HepG2 (cell line): ENCODE measurements around the gene TLR6. TPM values are rescaled to one million over a fixed set of nuclear protein-coding genes. Genes with fewer than 3 reads are reported as not detected.
A peak's percentile ranks its signal among the peaks of the same experiment; 100 is the strongest.

ENCODE experiments used
- ATAC-seq: fragments of 200-7000 bp; cut with Tn5 transposase; 3 replicates; pipeline ENCODE4 v1.9.1; 2020; ENCODE audit warnings: mild to moderate bottlenecking, moderate library complexity
- BruUV-seq: library from RNA; stranded (reverse); fragments of 400-500 nt; replicated peaks from 2 replicates; lab custom pipeline; 2021; lab: Mats Ljungman, UMichigan
- CTCF ChIA-PET: fragments of 300-600 bp; formaldehyde crosslinking; extraction: SDS; loops from one replicate; lab custom pipeline; 2021; ENCODE audit warnings: low total read pairs, inconsistent platforms, low intra/inter-chr PET ratio; lab: Yijun Ruan, JAX
- POLR2A ChIA-PET: fragments of 350-600 bp; sonication (Branson Sonifier 250); formaldehyde crosslinking; loops from one replicate; lab custom pipeline; 2020; ENCODE audit warnings: antibody characterized with exemption, inconsistent platforms; lab: Yijun Ruan, JAX
- DNase-seq: peaks from one replicate; pipeline ENCODE4 v3.0.0-alpha.2; 2015; ENCODE audit warnings: low spot score
- FAIRE-seq: peaks from 3 replicates; lab custom pipeline; 2011; peaks lifted over from hg19 to GRCh38; lab: Jason Lieb, UNC
- H2AFZ ChIP-seq: one replicate; pipeline ENCODE4 v1.6.1; 2011; ENCODE audit warnings: low read length, inconsistent platforms
- H3K27ac ChIP-seq: fragments of 300-600 bp; 3 replicates; pipeline ENCODE4 v1.8.0; 2011; ENCODE audit warnings: mixed run types, mild to moderate bottlenecking, mixed read lengths, low read length, inconsistent platforms; ENCODE audit not compliant: insufficient read depth; ENCODE audit errors: extremely low read length
- H3K27me3 ChIP-seq, 2 experiments: fragments of 200-600 bp in 1 of 2; 2 replicates in 1 of 2; 3 replicates in 1 of 2; pipeline versions ENCODE4 v1.6.0 to v1.8.0; 2011; ENCODE audit warnings: low read length in 2 of 2, mild to moderate bottlenecking in 2 of 2, moderate library complexity in 2 of 2, inconsistent platforms in 1 of 2; ENCODE audit not compliant: insufficient read depth in 2 of 2, control insufficient read depth in 1 of 2
- H3K36me3 ChIP-seq, 2 experiments: fragments of 200-600 bp in 1 of 2; replicated peaks in 1 of 2; 2 replicates in 1 of 2; 3 replicates in 1 of 2; pipeline versions ENCODE4 v1.5.1 to v1.8.0; 2011; ENCODE audit warnings: low read length in 2 of 2, inconsistent platforms in 1 of 2; ENCODE audit not compliant: insufficient read depth in 2 of 2, control insufficient read depth in 1 of 2
- H3K4me1 ChIP-seq: 2 replicates; pipeline ENCODE4 v1.5.1; 2012; ENCODE audit warnings: low read length, inconsistent platforms; ENCODE audit not compliant: insufficient read depth
- H3K4me2 ChIP-seq: 2 replicates; pipeline ENCODE4 v1.6.0; 2011; ENCODE audit warnings: low read depth, low read length, inconsistent platforms
- H3K4me3 ChIP-seq, 3 experiments: fragments of 200-600 bp in 1 of 3; sonication (generic), shearing (Covaris generic) in 1 of 3; replicated peaks in 1 of 3; 2 replicates each; pipeline ENCODE4 v1.5.1; 2011 to 2016; ENCODE audit warnings: low read length in 3 of 3, inconsistent platforms in 2 of 3, low read depth in 2 of 3, mild to moderate bottlenecking in 2 of 3, control low read depth in 1 of 3, mixed read lengths in 1 of 3; ENCODE audit not compliant: insufficient read depth in 1 of 3
- H3K79me2 ChIP-seq: one replicate; pipeline ENCODE4 v1.6.1; 2011; ENCODE audit warnings: low read length, inconsistent platforms; ENCODE audit not compliant: insufficient read depth
- H3K9ac ChIP-seq: 2 replicates; pipeline ENCODE4 v1.6.0; 2011; ENCODE audit warnings: mild to moderate bottlenecking, low read depth, low read length, inconsistent platforms; ENCODE audit not compliant: insufficient read depth
- H3K9me3 ChIP-seq: 2 replicates; pipeline ENCODE4 v1.5.1; 2012; ENCODE audit warnings: mild to moderate bottlenecking, low read length
- H4K20me1 ChIP-seq: 2 replicates; pipeline ENCODE4 v1.6.0; 2011; ENCODE audit warnings: inconsistent platforms, mild to moderate bottlenecking, low read length, moderate library complexity; ENCODE audit not compliant: insufficient read depth
- ATAD3A ChIP-seq: sonication (generic); formaldehyde crosslinking; IDR thresholded peaks from 2 replicates; pipeline ENCODE4 v1.4.0; 2020; ENCODE audit warnings: missing genetic modification reagents
- CTCF ChIP-seq: sonication (generic); formaldehyde crosslinking; IDR thresholded peaks from 2 replicates; pipeline ENCODE4 v1.5.0; 2020; ENCODE audit warnings: mild to moderate bottlenecking, missing genetic modification reagents, moderate library complexity
- ESRRA ChIP-seq: sonication (generic); formaldehyde crosslinking; IDR thresholded peaks from 2 replicates; pipeline ENCODE4 v1.5.1; 2020; ENCODE audit warnings: mild to moderate bottlenecking, low read depth, missing genetic modification reagents
- GATAD1 ChIP-seq: IDR thresholded peaks from 2 replicates; pipeline ENCODE4 v1.6.1; 2016; ENCODE audit warnings: missing genetic modification reagents, missing compliant biosample characterization
- HNRNPL ChIP-seq: fragments of 200-400 bp; formaldehyde crosslinking; IDR thresholded peaks from 2 replicates; pipeline ENCODE4 v1.6.1; 2017; ENCODE audit warnings: mild to moderate bottlenecking, low read depth, low read length
- KDM4B ChIP-seq: sonication (generic); formaldehyde crosslinking; IDR thresholded peaks from 2 replicates; pipeline ENCODE4 v1.4.0; 2020; ENCODE audit warnings: missing genetic modification reagents
- KDM5A ChIP-seq: fragments of 200-600 bp; sonication (generic); IDR thresholded peaks from 2 replicates; pipeline ENCODE4 v1.7.0; 2018; ENCODE audit warnings: antibody characterized with exemption, mild to moderate bottlenecking, low read length, borderline replicate concordance
- MXD1 ChIP-seq: sonication (generic); formaldehyde crosslinking; IDR thresholded peaks from 2 replicates; pipeline ENCODE4 v1.4.0; 2020; ENCODE audit warnings: mild to moderate bottlenecking, missing genetic modification reagents
- NFRKB ChIP-seq: fragments of 450-650 bp; IDR thresholded peaks from 2 replicates; pipeline ENCODE4 v1.6.1; 2017
- SMAD9 ChIP-seq: sonication (generic); formaldehyde crosslinking; IDR thresholded peaks from 2 replicates; pipeline ENCODE4 v1.5.1; 2020; ENCODE audit warnings: mild to moderate bottlenecking, missing genetic modification reagents
- STAG1 ChIP-seq: sonication (generic); formaldehyde crosslinking; IDR thresholded peaks from 2 replicates; pipeline ENCODE4 v1.4.0; 2020; ENCODE audit warnings: missing genetic modification reagents
- ZBTB26 ChIP-seq: IDR thresholded peaks from 2 replicates; pipeline ENCODE4 v1.6.1; 2016; ENCODE audit warnings: missing compliant biosample characterization, missing genetic modification reagents, borderline replicate concordance
- ZBTB8A ChIP-seq: sonication (generic); formaldehyde crosslinking; IDR thresholded peaks from 2 replicates; pipeline ENCODE4 v1.4.0; 2020; ENCODE audit warnings: mild to moderate bottlenecking, low read depth, missing genetic modification reagents, borderline replicate concordance
- ZNF12 ChIP-seq: sonication (generic); formaldehyde crosslinking; IDR thresholded peaks from 2 replicates; pipeline ENCODE4 v1.5.0; 2020; ENCODE audit warnings: missing genetic modification reagents
- ZNF136 ChIP-seq: sonication (generic); formaldehyde crosslinking; IDR thresholded peaks from 2 replicates; pipeline ENCODE4 v1.8.1; 2022; ENCODE audit warnings: low read depth, mild to moderate bottlenecking, moderate library complexity, missing genetic modification reagents
- ZNF746 ChIP-seq: sonication (generic); formaldehyde crosslinking; IDR thresholded peaks from 2 replicates; pipeline ENCODE4 v1.8.0; 2022; ENCODE audit warnings: mild to moderate bottlenecking, missing genetic modification reagents
- WGBS: methylation state at CpG from one replicate; pipeline ENCODE4 v1.1.6; 2017; ENCODE audit warnings: low lambda C conversion rate; 5-methylcytosine and 5-hydroxymethylcytosine counted together
- in situ Hi-C: cut with HindIII; loops from 2 replicates; pipeline ENCODE4 v1.10.0; 2017; ENCODE audit warnings: low pct_unique_long_range_greater_than_20kb; ENCODE audit not compliant: extremely low pct_ligation_motif_present
- intact Hi-C: fragments of 100-400 bp; cut with micrococcal nuclease; formaldehyde crosslinking; loops from one replicate; pipeline ENCODE4 v1.10.0; 2022; ENCODE audit not compliant: unreplicated experiment
- polyA plus RNA-seq, 8 experiments: library from polyadenylated mRNA; depleted of rRNA in 3 of 8; stranded (reverse) in 7 of 8; unstranded in 1 of 8; fragments of >200 nt; fragmentation: Illumina TruSeq in 4 of 8; extraction: Trizol in 4 of 8; gene quantifications; 2 replicates each; pipeline versions ENCODE4 v1.2.1 to v1.2.3, GENCODE V29; 2011 to 2016; ENCODE audit warnings: low read depth in 4 of 8, missing spikeins in 1 of 8, mixed read lengths in 1 of 8; ENCODE audit not compliant: insufficient read depth in 1 of 8
- total RNA-seq, 5 experiments: library from RNA; depleted of rRNA; stranded (reverse); fragments of >200 nt; fragmentation: Illumina TruSeq; extraction: Trizol; gene quantifications; 2 replicates each; pipeline ENCODE4 v1.2.3, GENCODE V29; 2016; ENCODE audit warnings: low read depth in 1 of 5

The TLR6 gene
- total and polyA plus RNA-seq, 2 of the 13 experiments (the other 11 are each of a cell fraction or from before 2014, with no cell fraction given): 0.33 to 0.71 TPM

GRCh38 chr4:38832624-38833528 lies 23.7 kb downstream of the TLR6 start:
- H3K4me1 ChIP-seq: peaks cover 4% of the 10 kb centered on the region; the same call in 1 of the 2 replicates
- FAIRE-seq (no peak), ATAC-seq (peak; percentile 92), DNase-seq (no peak)
- H3K27ac ChIP-seq: no peak overlapping the region
- in situ Hi-C loops (no loop called here), intact Hi-C loops (no loop called here)
- TF ChIP-seq CTCF (CRISPR knock-in tag) (peak; percentile 47), HNRNPL (peak; percentile 97), ZNF136 (no peak), STAG1 (peak; percentile 34)
- H3K27me3 ChIP-seq: no peaks in the 10 kb centered on the region; a peak in 1 of 5 replicates
- CTCF ChIA-PET: no interaction called here
- H3K79me2 ChIP-seq: no peaks in the 10 kb centered on the region
- H3K36me3 ChIP-seq: no peaks in the 10 kb centered on the region
- no peak overlapping the region for H3K4me2 ChIP-seq
- no TSS peak for BruUV-seq
- POLR2A ChIA-PET: no interaction called here
- no peak overlapping the region for H2AFZ ChIP-seq
- H4K20me1 ChIP-seq: no peaks in the 10 kb centered on the region
- WGBS: 63% methylated on average over 4 of the region's 7 CpGs
- no peaks in the 10 kb centered on the region for H3K9me3 ChIP-seq
- H3K9ac ChIP-seq: no peak overlapping the region
- H3K4me3 ChIP-seq: no peak overlapping the region

- ChIA-PET POLR2A (no interaction called here), CTCF (no interaction called here)
- H3K4me1 ChIP-seq: peaks cover 4% of the 10 kb centered on the region; the same call in 1 of the 2 replicates
- H2AFZ ChIP-seq: no peak overlapping the region
- no peaks in the 10 kb centered on the region for H4K20me1 ChIP-seq
- no peaks in the 10 kb centered on the region; a peak in 1 of 5 replicates for H3K27me3 ChIP-seq
- no peaks in the 10 kb centered on the region for H3K79me2 ChIP-seq
- no peak overlapping the region for H3K4me3 ChIP-seq
- FAIRE-seq (no peak), DNase-seq (no peak), ATAC-seq (no peak)
- intact Hi-C loops (no loop called here), in situ Hi-C loops (no loop called here)
- WGBS: 94% methylated on average over 1 of the region's 1 CpG
- no peak overlapping the region for H3K4me2 ChIP-seq
- no TSS peak for BruUV-seq
- H3K9ac ChIP-seq: no peak overlapping the region
- no peaks in the 10 kb centered on the region for H3K9me3 ChIP-seq
- no peaks in the 10 kb centered on the region for H3K36me3 ChIP-seq
- H3K27ac ChIP-seq: no peak overlapping the region
- no peak for TF ChIP-seq ZNF12 (CRISPR knock-in tag)
- no peak for TF ChIP-seq NFRKB
- no peak for TF ChIP-seq ESRRA (CRISPR knock-in tag)
- no peak for TF ChIP-seq KDM5A
- no peak for TF ChIP-seq ATAD3A (CRISPR knock-in tag)
- TF ChIP-seq GATAD1 (CRISPR knock-in tag): no peak
- TF ChIP-seq ZBTB26 (CRISPR knock-in tag): no peak
- no peak for TF ChIP-seq ZBTB8A (CRISPR knock-in tag)
- no peak for TF ChIP-seq KDM4B (CRISPR knock-in tag)
- no peak for TF ChIP-seq ZNF746 (CRISPR knock-in tag)
- TF ChIP-seq SMAD9 (CRISPR knock-in tag): no peak
- no peak for TF ChIP-seq MXD1 (CRISPR knock-in tag)
These were observed 24.4 kb downstream of the TLR6 start for GRCh38 chr4:38832206-38832605.
